Activated CD8-positive, alpha-beta T cell treated with anti-CD3 and anti-CD28 coated beads, Interleukin-2, amount 10 ng/mL, durations not matched to agents 7 days and 5 days (primary cell): Measurements from ENCODE around the gene ORAI3. TPM values are rescaled to one million over a fixed set of nuclear protein-coding genes. Genes with fewer than 3 reads are reported as not detected.

ENCODE experiments used
- ATAC-seq: fragments of 150-1000 bp; cut with Tn5 transposase; one replicate; pipeline ENCODE4 v1.10.0; 2021; ENCODE audit warnings: moderate library complexity
- CTCF ChIA-PET: fragments of 350-600 bp; sonication (Branson Sonifier 250); formaldehyde crosslinking; loops from one replicate; lab custom pipeline; 2021; ENCODE audit warnings: antibody characterized with exemption; lab: Charles Lee
- POLR2A ChIA-PET: fragments of 350-600 bp; sonication (Branson Sonifier 250); formaldehyde crosslinking; loops from one replicate; lab custom pipeline; 2021; ENCODE audit warnings: antibody characterized with exemption; lab: Charles Lee
- DNase-seq: peaks from one replicate; pipeline ENCODE4 v3.0.0-alpha.2; 2020
- H3K27ac Mint-ChIP-seq: one replicate; pipeline ENCODE4 v1.8.0; 2021; ENCODE audit warnings: mild to moderate bottlenecking, mixed read lengths
- H3K27me3 Mint-ChIP-seq: one replicate; pipeline ENCODE4 v1.8.0; 2021; ENCODE audit warnings: low read depth, mixed read lengths
- H3K36me3 Mint-ChIP-seq: one replicate; pipeline ENCODE4 v1.8.0; 2021; ENCODE audit warnings: low read depth, mixed read lengths
- H3K4me1 Mint-ChIP-seq: one replicate; pipeline ENCODE4 v1.8.0; 2021; ENCODE audit warnings: low read depth, mixed read lengths
- H3K4me3 Mint-ChIP-seq: one replicate; pipeline ENCODE4 v1.8.0; 2021; ENCODE audit warnings: mild to moderate bottlenecking, mixed read lengths
- H3K9me3 Mint-ChIP-seq: one replicate; pipeline ENCODE4 v1.8.0; 2022; ENCODE audit warnings: mixed read lengths; ENCODE audit not compliant: insufficient read depth
- total RNA-seq, 2 experiments: library from RNA; stranded (reverse); gene quantifications; one replicate each; pipeline ENCODE4 v1.2.3, GENCODE V29; 2021

Gene ORAI3
- total RNA-seq, 2 experiments from 2014 or later, result 21.4 to 23.1 TPM

- ChIA-PET CTCF (interaction anchor here (0.9 to 1.0 kb wide), 2 partner anchors 9 to 26 kb away, joined by 3 read pairs; partner anchors contain the start of gene ORAI3), POLR2A (interaction anchor here (0.8 to 2.7 kb wide), 4 partner anchors 114 to 222 kb away, joined by 3 to 9 read pairs (median 6); partner anchors contain the start of genes FUS, KAT8, ZNF646 and ZNF668)
- H3K27ac Mint-ChIP-seq, result peak overlapping the region; percentile 90
- DNase-seq (no peak), ATAC-seq (no peak)
- peaks cover 39% of the 10 kb centered on the region for H3K4me1 Mint-ChIP-seq
- peak overlapping the region; percentile 90 for H3K4me3 Mint-ChIP-seq
- H3K9me3 Mint-ChIP-seq, result no peaks in the 10 kb centered on the region
- peaks cover 46% of the 10 kb centered on the region for H3K36me3 Mint-ChIP-seq
- no peaks in the 10 kb centered on the region for H3K27me3 Mint-ChIP-seq
These were observed 9.6 kb downstream of the ORAI3 start for GRCh38 chr16:30958175-30959079.

DNA sequence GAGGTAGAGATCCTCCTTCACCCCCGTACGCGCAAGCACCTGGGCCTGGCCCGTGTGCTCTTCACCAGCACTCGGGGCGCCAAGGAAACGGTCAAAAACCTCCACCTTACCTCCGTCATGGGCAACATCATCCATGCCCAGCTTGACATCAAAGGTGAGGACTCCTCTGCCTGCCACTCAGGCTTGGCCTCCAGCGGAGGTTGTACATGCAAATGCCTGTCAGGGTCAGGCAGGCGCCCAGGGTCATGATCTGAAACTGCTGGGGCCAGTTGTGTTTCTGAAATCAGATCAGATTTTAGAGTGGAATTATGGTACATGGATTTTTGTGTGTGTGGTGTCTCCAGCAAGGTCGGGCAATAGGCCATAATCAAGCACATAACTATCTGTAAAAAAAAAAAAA lies 12.5 kb downstream of the ORAI3 start:
- Mint-ChIP-seq H3K4me3 (no peak overlapping the region), H3K27ac (no peak overlapping the region), H3K36me3 (peaks cover 66% of the 10 kb centered on the region), H3K27me3 (no peaks in the 10 kb centered on the region), H3K9me3 (no peaks in the 10 kb centered on the region), H3K4me1 (peaks cover 26% of the 10 kb centered on the region)
- CTCF ChIA-PET, result interaction anchor here (0.8 to 2.2 kb wide), 2 partner anchors 20 to 24 kb away, joined by 3 to 8 read pairs; partner anchors contain the start of gene HSD3B7
- POLR2A ChIA-PET, result no interaction called here
- DNase-seq (no peak), ATAC-seq (no peak)

DNA sequence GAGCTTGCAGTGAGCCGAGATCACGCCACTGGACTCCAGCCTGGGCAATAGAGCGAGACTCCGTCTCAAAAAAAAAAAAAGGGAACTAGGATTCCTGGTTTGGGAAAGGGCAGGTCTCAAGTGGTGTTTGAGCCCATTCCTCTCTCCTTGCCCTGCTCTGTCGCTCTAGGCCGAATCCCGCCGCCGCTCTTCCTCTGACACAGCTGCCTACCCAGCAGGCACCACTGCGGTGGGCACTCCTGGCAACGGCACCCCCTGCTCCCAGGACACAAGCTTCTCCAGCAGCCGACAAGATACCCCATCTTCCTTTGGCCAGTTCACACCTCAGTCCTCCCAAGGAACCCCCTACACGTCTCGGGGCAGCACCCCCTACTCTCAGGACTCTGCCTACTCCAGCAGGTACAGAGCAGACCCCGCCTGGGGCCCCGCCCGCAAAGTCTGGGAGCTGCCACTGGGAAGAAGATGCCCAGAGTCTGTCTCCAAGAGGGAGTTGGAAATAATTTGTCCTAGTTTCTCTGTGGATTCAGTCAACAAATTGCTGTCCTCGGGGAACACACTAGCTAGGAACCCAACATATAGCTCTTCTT lies 15.2 kb downstream of the ORAI3 start:
- H3K9me3 Mint-ChIP-seq, result no peaks in the 10 kb centered on the region
- peaks cover 70% of the 10 kb centered on the region for H3K36me3 Mint-ChIP-seq
- no peak overlapping the region for H3K4me3 Mint-ChIP-seq
- ChIA-PET POLR2A (no interaction called here), CTCF (interaction anchor here (0.8 to 1.1 kb wide), 2 partner anchors 20 to 21 kb away, joined by 3 read pairs; partner anchors contain the start of gene HSD3B7)
- no peak overlapping the region for H3K27ac Mint-ChIP-seq
- H3K27me3 Mint-ChIP-seq, result no peaks in the 10 kb centered on the region
- no peak for ATAC-seq
- peaks cover 15% of the 10 kb centered on the region for H3K4me1 Mint-ChIP-seq
- no peak for DNase-seq

DNA sequence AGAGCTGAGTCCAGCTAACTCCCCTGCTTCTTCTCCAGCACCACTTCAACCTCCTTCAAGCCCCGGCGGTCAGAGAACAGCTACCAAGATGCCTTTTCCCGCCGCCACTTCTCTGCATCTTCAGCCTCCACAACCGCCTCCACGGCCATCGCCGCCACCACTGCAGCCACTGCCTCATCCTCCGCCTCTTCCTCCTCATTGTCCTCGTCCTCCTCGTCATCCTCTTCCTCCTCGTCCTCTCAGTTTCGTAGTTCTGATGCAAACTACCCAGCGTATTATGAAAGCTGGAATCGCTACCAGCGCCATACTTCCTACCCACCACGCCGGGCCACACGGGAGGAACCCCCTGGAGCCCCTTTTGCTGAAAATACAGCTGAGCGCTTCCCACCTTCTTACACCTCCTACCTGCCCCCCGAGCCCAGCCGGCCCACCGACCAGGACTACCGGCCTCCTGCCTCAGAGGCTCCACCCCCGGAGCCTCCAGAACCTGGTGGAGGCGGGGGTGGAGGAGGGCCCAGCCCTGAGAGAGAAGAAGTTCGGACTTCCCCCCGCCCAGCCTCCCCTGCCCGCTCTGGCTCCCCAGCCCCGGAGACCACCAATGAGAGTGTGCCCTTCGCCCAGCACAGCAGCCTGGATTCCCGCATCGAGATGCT lies 15.8 kb downstream of the ORAI3 start:
- no peak overlapping the region for H3K27ac Mint-ChIP-seq
- DNase-seq, result no peak
- H3K36me3 Mint-ChIP-seq, result peaks cover 67% of the 10 kb centered on the region
- no peaks in the 10 kb centered on the region for H3K9me3 Mint-ChIP-seq
- ChIA-PET CTCF (interaction anchor here (1.1 kb wide), 1 partner anchor 20 kb away, joined by 3 read pairs; the partner anchor contains the start of gene HSD3B7), POLR2A (no interaction called here)
- H3K4me1 Mint-ChIP-seq, result peaks cover 8% of the 10 kb centered on the region
- no peak for ATAC-seq
- H3K27me3 Mint-ChIP-seq, result no peaks in the 10 kb centered on the region
- no peak overlapping the region for H3K4me3 Mint-ChIP-seq

- no peak for ATAC-seq
- H3K9me3 Mint-ChIP-seq, result no peaks in the 10 kb centered on the region
These were observed 16.6 kb downstream of the ORAI3 start for GRCh38 chr16:30965436-30965835.

DNA sequence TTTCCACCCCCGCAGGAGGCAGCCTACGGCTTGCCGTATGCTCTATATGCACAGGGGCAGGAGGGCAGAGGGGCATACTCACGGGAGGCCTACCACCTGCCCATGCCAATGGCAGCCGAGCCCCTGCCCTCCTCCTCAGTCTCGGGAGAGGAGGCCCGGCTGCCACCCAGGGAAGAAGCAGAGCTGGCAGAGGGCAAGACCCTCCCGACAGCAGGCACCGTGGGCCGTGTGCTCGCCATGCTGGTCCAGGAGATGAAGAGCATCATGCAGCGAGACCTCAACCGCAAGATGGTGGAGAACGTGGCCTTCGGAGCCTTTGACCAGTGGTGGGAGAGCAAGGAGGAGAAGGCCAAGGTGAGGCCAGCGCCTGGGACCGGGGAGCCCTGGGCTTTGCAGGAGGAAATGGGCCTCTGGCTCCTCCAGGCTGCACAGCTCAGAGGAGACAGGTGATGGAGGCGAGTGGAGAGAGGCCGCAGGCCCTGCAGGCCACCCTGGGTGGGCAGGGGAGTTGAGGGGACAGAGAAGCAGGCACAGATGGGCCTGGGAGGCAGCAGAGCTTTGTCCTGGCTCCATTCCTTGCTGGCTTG lies 17.3 kb downstream of the ORAI3 start:
- no peak for DNase-seq
- no peaks in the 10 kb centered on the region for H3K4me1 Mint-ChIP-seq
- no peak overlapping the region for H3K4me3 Mint-ChIP-seq
- ChIA-PET CTCF (no interaction called here), POLR2A (interaction anchor here (0.5 to 1.3 kb wide), 4 partner anchors 12 to 511 kb away, joined by 3 read pairs; no protein-coding TSS in a partner anchor)
- H3K27me3 Mint-ChIP-seq, result no peaks in the 10 kb centered on the region
- peaks cover 63% of the 10 kb centered on the region for H3K36me3 Mint-ChIP-seq
- no peak for ATAC-seq
- H3K9me3 Mint-ChIP-seq, result no peaks in the 10 kb centered on the region
- no peak overlapping the region for H3K27ac Mint-ChIP-seq

More at GRCh38 chr16:30965436-30965835, 16.6 kb downstream of the ORAI3 start:
- Mint-ChIP-seq H3K27ac (no peak overlapping the region), H3K4me1 (peaks cover under 1% of the 10 kb centered on the region), H3K36me3 (peaks cover 61% of the 10 kb centered on the region), H3K4me3 (no peak overlapping the region), H3K27me3 (no peaks in the 10 kb centered on the region)
- no peak for DNase-seq
- POLR2A ChIA-PET, result interaction anchor here (0.6 kb wide), 1 partner anchor 198 kb away, joined by 3 read pairs; no protein-coding TSS in a partner anchor
- CTCF ChIA-PET, result no interaction called here

DNA sequence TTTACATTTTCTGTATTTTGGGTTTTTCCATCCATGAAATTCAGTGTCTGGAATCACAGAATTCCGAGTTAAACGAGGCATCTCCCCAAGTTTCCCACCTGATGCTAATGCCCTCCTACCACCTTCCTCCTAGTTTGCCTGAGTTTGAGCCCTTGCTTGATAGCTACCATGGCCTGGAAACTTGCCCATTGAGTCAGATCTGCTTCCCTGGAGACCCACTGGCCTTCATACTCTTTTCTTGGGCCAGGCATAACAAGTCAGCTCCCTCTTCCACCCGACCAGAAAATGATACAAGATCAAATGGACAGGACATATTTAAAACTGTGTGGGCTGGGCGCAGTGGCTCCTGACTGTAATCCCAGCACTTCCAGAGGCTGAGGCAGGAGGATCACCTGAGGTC lies 18.9 kb downstream of the ORAI3 start:
- CTCF ChIA-PET, result no interaction called here
- Mint-ChIP-seq H3K4me3 (no peak overlapping the region), H3K9me3 (no peaks in the 10 kb centered on the region), H3K36me3 (peaks cover 66% of the 10 kb centered on the region), H3K27ac (no peak overlapping the region), H3K4me1 (no peaks in the 10 kb centered on the region), H3K27me3 (no peaks in the 10 kb centered on the region)
- POLR2A ChIA-PET, result no interaction called here
- DNase-seq, result no peak
- ATAC-seq, result no peak

DNA sequence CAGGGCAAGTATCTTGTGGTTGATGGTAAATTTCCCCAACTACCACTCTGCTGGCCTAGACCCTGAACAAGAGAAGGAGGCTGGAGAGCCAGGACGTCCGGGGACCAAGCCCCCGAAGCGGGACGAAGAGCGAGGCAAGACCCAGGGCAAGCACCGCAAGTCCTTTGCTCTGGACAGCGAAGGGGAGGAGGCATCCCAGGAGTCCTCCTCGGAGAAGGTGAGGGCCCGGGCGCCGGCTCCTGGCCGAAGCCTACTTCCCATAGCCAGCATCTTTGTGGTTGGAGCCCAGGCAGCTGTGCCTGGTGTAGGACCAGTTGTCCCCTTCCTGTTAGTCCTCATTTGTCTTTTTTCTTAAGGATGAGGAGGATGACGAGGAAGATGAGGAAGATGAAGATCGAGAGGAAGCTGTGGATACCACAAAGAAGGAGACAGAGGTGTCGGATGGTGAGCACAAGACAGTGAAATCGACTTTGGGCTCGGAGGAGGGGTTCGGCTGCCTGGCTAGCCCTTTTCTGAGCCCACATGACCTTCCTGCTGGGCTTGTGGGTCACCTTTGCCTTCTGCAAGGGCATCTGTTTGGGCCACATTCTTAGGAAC lies 20.5 kb downstream of the ORAI3 start:
- no peaks in the 10 kb centered on the region for H3K9me3 Mint-ChIP-seq
- H3K27me3 Mint-ChIP-seq, result no peaks in the 10 kb centered on the region
- no peak overlapping the region for H3K4me3 Mint-ChIP-seq
- ChIA-PET POLR2A (interaction anchor here (0.6 kb wide), 1 partner anchor 114 kb away, joined by 3 read pairs; no protein-coding TSS in a partner anchor), CTCF (interaction anchor here (0.6 to 1.2 kb wide), 3 partner anchors 15 to 173 kb away, joined by 3 to 4 read pairs (median 3); partner anchors contain the start of genes HSD3B7 and VKORC1)
- peaks cover 69% of the 10 kb centered on the region for H3K36me3 Mint-ChIP-seq
- no peaks in the 10 kb centered on the region for H3K4me1 Mint-ChIP-seq
- ATAC-seq, result no peak
- DNase-seq, result no peak
- H3K27ac Mint-ChIP-seq, result no peak overlapping the region

DNA sequence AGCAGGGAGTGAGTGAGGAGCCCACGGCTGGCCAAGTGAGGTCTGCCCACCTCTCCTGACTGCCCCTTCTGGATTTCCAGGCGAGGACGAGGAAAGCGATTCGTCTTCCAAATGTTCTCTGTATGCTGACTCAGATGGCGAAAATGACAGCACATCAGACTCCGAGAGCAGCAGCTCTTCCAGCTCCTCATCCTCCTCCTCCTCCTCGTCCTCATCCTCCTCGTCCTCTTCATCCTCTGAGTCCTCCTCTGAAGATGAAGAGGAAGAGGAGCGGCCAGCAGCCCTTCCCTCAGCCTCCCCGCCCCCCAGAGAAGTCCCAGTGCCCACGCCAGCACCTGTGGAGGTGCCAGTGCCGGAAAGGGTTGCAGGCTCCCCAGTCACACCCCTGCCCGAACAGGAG lies 22.4 kb downstream of the ORAI3 start:
- Mint-ChIP-seq H3K9me3 (no peaks in the 10 kb centered on the region), H3K4me3 (no peak overlapping the region), H3K36me3 (peaks cover 65% of the 10 kb centered on the region), H3K27me3 (no peaks in the 10 kb centered on the region), H3K4me1 (no peaks in the 10 kb centered on the region), H3K27ac (no peak overlapping the region)
- CTCF ChIA-PET, result interaction anchor here (1.2 kb wide), 1 partner anchor 12 kb away, joined by 3 read pairs; no protein-coding TSS in a partner anchor
- no peak for ATAC-seq
- POLR2A ChIA-PET, result no interaction called here
- no peak for DNase-seq

DNA sequence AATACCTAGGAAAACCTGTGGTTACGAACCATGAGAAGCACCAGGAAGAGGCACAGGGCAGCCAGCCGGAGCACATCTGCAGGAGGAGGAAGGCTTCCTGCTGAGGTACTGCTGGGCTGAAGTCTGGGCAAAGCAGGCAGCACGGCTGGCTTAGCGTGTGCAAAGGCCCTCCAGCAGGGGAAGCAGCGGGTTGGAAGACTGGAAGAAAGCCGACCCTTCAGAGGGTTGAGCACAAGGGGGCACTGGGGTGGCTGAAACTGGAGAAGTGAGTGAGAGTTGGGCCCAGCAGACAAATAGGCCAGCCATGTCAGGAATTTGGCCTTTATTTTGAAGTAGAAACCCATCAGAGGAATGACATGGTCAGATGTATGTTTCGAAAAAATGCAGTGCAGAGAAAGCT lies 24.0 kb downstream of the ORAI3 start:
- H3K27ac Mint-ChIP-seq, result no peak overlapping the region
- ChIA-PET CTCF (interaction anchor here (1.2 kb wide), 1 partner anchor 19 kb away, joined by 4 read pairs; no protein-coding TSS in a partner anchor), POLR2A (no interaction called here)
- H3K27me3 Mint-ChIP-seq, result no peaks in the 10 kb centered on the region
- H3K4me3 Mint-ChIP-seq, result no peak overlapping the region
- no peaks in the 10 kb centered on the region for H3K9me3 Mint-ChIP-seq
- H3K36me3 Mint-ChIP-seq, result peaks cover 61% of the 10 kb centered on the region
- DNase-seq, result no peak
- no peak for ATAC-seq
- H3K4me1 Mint-ChIP-seq, result peaks cover 3% of the 10 kb centered on the region

- no peaks in the 10 kb centered on the region for H3K27me3 Mint-ChIP-seq
- H3K27ac Mint-ChIP-seq, result no peak overlapping the region
- CTCF ChIA-PET, result no interaction called here
- H3K9me3 Mint-ChIP-seq, result no peaks in the 10 kb centered on the region
- POLR2A ChIA-PET, result no interaction called here
- H3K36me3 Mint-ChIP-seq, result peaks cover 61% of the 10 kb centered on the region
- no peak for ATAC-seq
- peaks cover 5% of the 10 kb centered on the region for H3K4me1 Mint-ChIP-seq
- no peak for DNase-seq
- no peak overlapping the region for H3K4me3 Mint-ChIP-seq
These were observed 25.5 kb downstream of the ORAI3 start for GRCh38 chr16:30974348-30974747.
